Esophagus squamous epithelium (tissue), 5 donors: ENCODE measurements around the gene AGTR1. TPM values are rescaled to one million over a fixed set of nuclear protein-coding genes. Genes with fewer than 3 reads are reported as not detected.

Experiments
- DNase-seq: peaks from one replicate; lab custom pipeline; 2025; lab: John Stamatoyannopoulos, UW
- H3K27ac ChIP-seq, 4 donors: fragments of 200-600 bp; sonication (generic); one replicate each; pipeline ENCODE4 v1.5.1; 2016 to 2019; ENCODE audit warnings: mild to moderate bottlenecking in 1 of 4
- H3K27me3 ChIP-seq, 4 donors: fragments of 200-600 bp; sonication (generic); 1 replicate in 3 of 4; 2 replicates in 1 of 4; pipeline versions ENCODE4 v1.5.1 to v1.6.0; 2017 to 2021; ENCODE audit warnings: antibody characterized with exemption in 1 of 4
- H3K36me3 ChIP-seq, 3 donors: fragments of 200-600 bp; sonication (generic); one replicate each; pipeline ENCODE4 v1.5.1; 2016 to 2019
- H3K4me1 ChIP-seq, 3 donors: fragments of 200-600 bp; sonication (generic); one replicate each; pipeline ENCODE4 v1.5.1; 2017 to 2019
- H3K4me3 ChIP-seq, 4 donors: fragments of 200-600 bp; sonication (generic); 1 replicate in 3 of 4; 2 replicates in 1 of 4; pipeline ENCODE4 v1.5.1; 2016 to 2019; ENCODE audit warnings: mild to moderate bottlenecking in 2 of 4, moderate library complexity in 1 of 4
- H3K9me3 ChIP-seq, 3 donors: fragments of 200-600 bp; sonication (generic); one replicate each; pipeline ENCODE4 v1.5.1; 2016 to 2019
- POLR2A ChIP-seq, 4 donors: fragments of 450-650 bp; IDR thresholded peaks; one replicate each; pipeline ENCODE4 v1.6.1; 2017; ENCODE audit warnings: antibody characterized with exemption in 4 of 4, mild to moderate bottlenecking in 4 of 4, moderate library complexity in 3 of 4
- WGBS, 2 donors: methylation state at CpG; one replicate each; pipeline ENCODE4 v1.1.5; 2018; 5-methylcytosine and 5-hydroxymethylcytosine counted together
- intact Hi-C: fragments of 100-400 bp; cut with DNase I; formaldehyde crosslinking; loops from one replicate; pipeline ENCODE4 v1.15.0; 2022
- total RNA-seq, 4 donors: library from RNA; depleted of rRNA; stranded (reverse); fragments of >200 nt; gene quantifications; one replicate each; pipeline ENCODE4 v1.1.0, GENCODE V29; 2016
- TF ChIP-seq, protein P1 (sequence below), 6 experiments: fragments of 450-650 bp in 4 of 6; fragments of 200-600 bp in 2 of 6; sonication (generic) in 2 of 6; IDR thresholded peaks; one replicate each; pipeline ENCODE4 v1.5.1; 2016 to 2019; ENCODE audit warnings: antibody characterized with exemption in 6 of 6, mild to moderate bottlenecking in 4 of 6, moderate library complexity in 4 of 6
- donor health status: DM: yes; HTN: yes; CAD: no.

Gene AGTR1
- total RNA-seq, 4 donors from 2014 or later: 1.1 to 4.4 (median 4.4) TPM; not detected in 1

DNA sequence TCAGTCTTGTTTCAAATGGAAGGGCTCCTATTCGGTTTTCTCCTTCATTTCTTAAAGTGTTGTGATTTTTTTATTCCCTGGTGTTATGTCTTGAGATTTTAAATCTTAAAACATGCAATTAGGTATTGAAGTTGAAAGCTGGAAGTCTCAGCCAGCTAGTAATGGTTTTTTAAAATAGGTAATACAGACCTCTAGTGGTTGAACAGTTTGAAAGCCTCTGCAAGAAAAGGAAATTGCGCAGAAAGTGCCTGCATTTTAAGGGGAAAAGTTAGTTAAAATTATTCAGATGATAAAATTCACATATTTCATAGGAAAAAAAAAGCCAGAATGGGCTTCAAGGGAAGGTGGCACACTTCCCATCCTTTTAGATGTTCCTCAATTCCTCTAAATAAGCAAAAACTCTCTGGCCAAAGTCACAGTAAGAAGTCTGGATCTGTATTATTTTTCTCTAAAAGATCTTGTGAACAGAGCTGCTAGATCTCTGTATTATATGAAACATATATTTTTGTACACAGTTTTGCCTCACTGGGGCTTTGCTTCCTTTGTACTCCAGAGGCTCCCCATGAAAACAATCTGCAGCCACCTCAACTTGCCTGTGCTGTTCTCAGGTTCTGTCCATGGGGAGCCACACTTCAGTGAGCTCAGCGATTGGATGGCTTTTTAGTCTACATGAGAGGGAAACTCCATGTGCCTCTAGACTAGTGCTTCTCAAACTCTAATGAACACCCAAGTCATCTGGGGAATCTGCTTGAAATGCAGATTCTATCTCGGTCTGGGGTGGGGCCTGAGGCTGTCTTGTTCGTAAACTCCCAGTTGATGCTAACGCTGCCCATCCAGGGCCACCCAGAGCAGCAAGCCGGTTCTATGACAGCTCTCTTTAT lies 21.5 kb downstream of the AGTR1 start:
- TF ChIP-seq, protein P1, sequence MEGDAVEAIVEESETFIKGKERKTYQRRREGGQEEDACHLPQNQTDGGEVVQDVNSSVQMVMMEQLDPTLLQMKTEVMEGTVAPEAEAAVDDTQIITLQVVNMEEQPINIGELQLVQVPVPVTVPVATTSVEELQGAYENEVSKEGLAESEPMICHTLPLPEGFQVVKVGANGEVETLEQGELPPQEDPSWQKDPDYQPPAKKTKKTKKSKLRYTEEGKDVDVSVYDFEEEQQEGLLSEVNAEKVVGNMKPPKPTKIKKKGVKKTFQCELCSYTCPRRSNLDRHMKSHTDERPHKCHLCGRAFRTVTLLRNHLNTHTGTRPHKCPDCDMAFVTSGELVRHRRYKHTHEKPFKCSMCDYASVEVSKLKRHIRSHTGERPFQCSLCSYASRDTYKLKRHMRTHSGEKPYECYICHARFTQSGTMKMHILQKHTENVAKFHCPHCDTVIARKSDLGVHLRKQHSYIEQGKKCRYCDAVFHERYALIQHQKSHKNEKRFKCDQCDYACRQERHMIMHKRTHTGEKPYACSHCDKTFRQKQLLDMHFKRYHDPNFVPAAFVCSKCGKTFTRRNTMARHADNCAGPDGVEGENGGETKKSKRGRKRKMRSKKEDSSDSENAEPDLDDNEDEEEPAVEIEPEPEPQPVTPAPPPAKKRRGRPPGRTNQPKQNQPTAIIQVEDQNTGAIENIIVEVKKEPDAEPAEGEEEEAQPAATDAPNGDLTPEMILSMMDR (IDR thresholded peaks at IDR 0.05): peak in 1 of 6 experiments; percentile 12
- no peak for TF ChIP-seq POLR2A (IDR thresholded peaks at IDR 0.05)

DNA sequence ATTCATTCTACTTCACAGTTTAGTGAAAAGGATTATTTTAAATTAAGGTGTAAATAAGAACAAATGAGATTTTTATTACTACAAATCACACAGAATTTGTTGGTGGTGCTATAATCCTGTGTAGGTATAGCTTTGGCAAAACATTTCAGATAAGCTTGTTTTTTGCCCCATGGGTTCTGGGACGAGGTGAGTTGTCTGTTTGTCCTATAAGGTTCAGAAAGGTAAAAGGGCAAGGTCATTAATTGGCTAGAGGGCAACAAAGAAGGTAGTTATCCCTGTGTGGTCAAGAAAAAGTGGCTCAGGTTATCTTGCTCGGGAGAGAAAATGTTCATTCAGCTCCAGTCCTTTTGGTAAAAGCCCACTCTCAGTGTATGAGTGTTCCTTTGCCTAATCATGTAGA lies 23.2 kb downstream of the AGTR1 start:
- H3K36me3 ChIP-seq: no peaks in the 10 kb centered on the region
- no peaks in the 10 kb centered on the region for H3K27me3 ChIP-seq
- WGBS, 2 donors: 19 to 63% methylated on average over 2 of the region's 2 CpGs
- no peak for DNase-seq
- no peaks in the 10 kb centered on the region for H3K4me1 ChIP-seq
- no peak for TF ChIP-seq POLR2A (IDR thresholded peaks at IDR 0.05)
- TF ChIP-seq, protein P1 (IDR thresholded peaks at IDR 0.05): no peak
- intact Hi-C loops: no loop called here
- H3K27ac ChIP-seq: no peak overlapping the region
- no peak overlapping the region for H3K4me3 ChIP-seq
- H3K9me3 ChIP-seq: no peaks in the 10 kb centered on the region

More for the DNA sequence above, 21.5 kb downstream of the AGTR1 start:
- Histone ChIP-seq H3K4me3 (no peak overlapping the region), H3K27ac (no peak overlapping the region), H3K9me3 (no peaks in the 10 kb centered on the region), H3K27me3 (no peaks in the 10 kb centered on the region), H3K36me3 (no peaks in the 10 kb centered on the region), H3K4me1 (no peaks in the 10 kb centered on the region)
- 61 to 69% methylated on average over 6 to 7 of the region's 7 CpGs for WGBS, 2 donors
- DNase-seq: no peak
- intact Hi-C loops: no loop called here

DNA sequence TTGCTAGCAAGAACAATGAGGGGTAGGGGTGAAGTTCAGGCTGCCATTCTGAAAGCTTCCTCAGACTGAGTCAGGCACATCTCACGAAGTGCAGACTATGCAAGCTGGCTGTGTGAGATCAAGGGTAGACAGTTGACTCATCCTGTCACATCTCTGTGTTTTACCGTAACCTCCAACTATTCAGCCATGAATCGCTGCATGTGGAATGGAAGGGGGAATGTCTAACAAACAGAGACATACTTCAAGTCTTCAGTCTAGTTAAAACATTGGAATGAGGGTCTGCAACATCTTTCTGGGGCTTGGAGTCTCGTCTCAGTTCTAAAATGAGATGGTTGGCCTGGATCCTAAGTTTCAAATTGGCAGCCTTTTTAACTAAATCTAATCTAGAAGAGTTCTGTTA lies 25.9 kb downstream of the AGTR1 start:
- Histone ChIP-seq H3K9me3 (no peaks in the 10 kb centered on the region), H3K27me3 (no peaks in the 10 kb centered on the region), H3K27ac (no peak overlapping the region), H3K4me1 (no peaks in the 10 kb centered on the region), H3K36me3 (no peaks in the 10 kb centered on the region), H3K4me3 (no peak overlapping the region)
- intact Hi-C loops: no loop called here
- no peak for TF ChIP-seq POLR2A (IDR thresholded peaks at IDR 0.05)
- TF ChIP-seq, protein P1 (IDR thresholded peaks at IDR 0.05): no peak
- DNase-seq: no peak
- WGBS, 2 donors: 43 to 57% methylated on average over 4 of the region's 4 CpGs

DNA sequence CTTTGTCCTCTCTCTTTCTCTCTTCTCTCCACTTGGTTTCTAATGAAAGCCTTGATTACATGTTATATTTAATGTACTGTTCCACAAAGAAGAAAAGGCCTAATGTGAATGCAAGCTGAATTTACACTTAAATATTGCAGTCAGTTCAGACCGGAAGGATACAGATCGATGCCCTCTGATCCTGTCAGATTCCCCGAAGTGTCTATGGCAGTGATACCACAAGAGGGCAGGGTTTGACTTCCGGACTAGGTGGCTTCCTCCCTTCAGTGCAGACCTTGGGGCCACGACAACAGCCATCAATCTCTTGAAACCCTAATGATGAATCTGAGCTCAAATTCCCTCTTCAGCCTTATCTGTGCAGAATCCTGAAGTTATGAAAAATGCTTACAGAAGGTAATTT lies 29.5 kb downstream of the AGTR1 start:
- H3K27me3 ChIP-seq: no peaks in the 10 kb centered on the region
- 50 to 57% methylated on average over 5 of the region's 5 CpGs for WGBS, 2 donors
- H3K9me3 ChIP-seq: no peaks in the 10 kb centered on the region
- no peaks in the 10 kb centered on the region for H3K36me3 ChIP-seq
- H3K4me1 ChIP-seq: no peaks in the 10 kb centered on the region
- no peak overlapping the region for H3K4me3 ChIP-seq
- intact Hi-C loops: no loop called here
- no peak for DNase-seq
- H3K27ac ChIP-seq: no peak overlapping the region
- TF ChIP-seq POLR2A (IDR thresholded peaks at IDR 0.05): no peak
- TF ChIP-seq, protein P1 (IDR thresholded peaks at IDR 0.05): no peak

DNA sequence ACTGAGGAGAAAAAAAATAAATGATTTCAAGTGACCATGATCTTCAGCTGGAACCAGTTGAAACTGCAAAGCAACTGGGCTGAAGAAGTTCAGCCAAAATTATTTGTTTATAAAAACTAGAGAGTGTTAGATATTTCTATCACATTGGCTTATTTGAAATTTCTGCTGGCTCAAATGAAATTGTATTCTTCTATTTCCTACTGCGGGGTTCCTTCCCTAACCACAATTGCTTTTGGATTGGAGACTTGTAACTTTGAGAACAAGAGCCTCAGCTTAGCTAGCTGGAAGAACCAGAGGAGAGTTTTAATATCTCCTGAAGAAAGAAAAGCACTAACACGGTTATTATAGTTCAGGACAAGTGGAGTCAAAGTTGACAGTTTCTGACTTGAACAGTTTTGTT lies 31.1 kb downstream of the AGTR1 start:
- no peak for DNase-seq
- TF ChIP-seq, protein P1 (IDR thresholded peaks at IDR 0.05): no peak
- no peak for TF ChIP-seq POLR2A (IDR thresholded peaks at IDR 0.05)
- intact Hi-C loops: no loop called here
- WGBS, 2 donors: 39 to 53% methylated on average over 2 of the region's 2 CpGs
- no peaks in the 10 kb centered on the region for H3K4me1 ChIP-seq
- no peak overlapping the region for H3K4me3 ChIP-seq
- no peak overlapping the region for H3K27ac ChIP-seq
- H3K27me3 ChIP-seq: no peaks in the 10 kb centered on the region
- no peaks in the 10 kb centered on the region for H3K36me3 ChIP-seq
- H3K9me3 ChIP-seq: no peaks in the 10 kb centered on the region
